GM13976 (cell line): Measurements from ENCODE around the gene RAB40C.

ENCODE experiments used
- DNase-seq: peaks from one replicate; pipeline ENCODE4 v3.0.0; 2012; ENCODE audit warnings: low spot score
- in situ Hi-C: fragments of 300-500 bp; cut with MboI; formaldehyde crosslinking; loops from one replicate; pipeline ENCODE4 v1.12.0; 2022; ENCODE audit warnings: low sequenced_read_pairs, mixed read lengths, inconsistent platforms; ENCODE audit not compliant: unreplicated experiment
- TF ChIP-seq, protein P1 (sequence below): IDR thresholded peaks from 2 replicates; pipeline ENCODE4 v1.5.1; 2012; ENCODE audit warnings: borderline replicate concordance, mild to moderate bottlenecking; ENCODE audit not compliant: insufficient read depth; ENCODE audit errors: extremely low read depth, missing control alignments, control extremely low read depth

Gene RAB40C

DNA sequence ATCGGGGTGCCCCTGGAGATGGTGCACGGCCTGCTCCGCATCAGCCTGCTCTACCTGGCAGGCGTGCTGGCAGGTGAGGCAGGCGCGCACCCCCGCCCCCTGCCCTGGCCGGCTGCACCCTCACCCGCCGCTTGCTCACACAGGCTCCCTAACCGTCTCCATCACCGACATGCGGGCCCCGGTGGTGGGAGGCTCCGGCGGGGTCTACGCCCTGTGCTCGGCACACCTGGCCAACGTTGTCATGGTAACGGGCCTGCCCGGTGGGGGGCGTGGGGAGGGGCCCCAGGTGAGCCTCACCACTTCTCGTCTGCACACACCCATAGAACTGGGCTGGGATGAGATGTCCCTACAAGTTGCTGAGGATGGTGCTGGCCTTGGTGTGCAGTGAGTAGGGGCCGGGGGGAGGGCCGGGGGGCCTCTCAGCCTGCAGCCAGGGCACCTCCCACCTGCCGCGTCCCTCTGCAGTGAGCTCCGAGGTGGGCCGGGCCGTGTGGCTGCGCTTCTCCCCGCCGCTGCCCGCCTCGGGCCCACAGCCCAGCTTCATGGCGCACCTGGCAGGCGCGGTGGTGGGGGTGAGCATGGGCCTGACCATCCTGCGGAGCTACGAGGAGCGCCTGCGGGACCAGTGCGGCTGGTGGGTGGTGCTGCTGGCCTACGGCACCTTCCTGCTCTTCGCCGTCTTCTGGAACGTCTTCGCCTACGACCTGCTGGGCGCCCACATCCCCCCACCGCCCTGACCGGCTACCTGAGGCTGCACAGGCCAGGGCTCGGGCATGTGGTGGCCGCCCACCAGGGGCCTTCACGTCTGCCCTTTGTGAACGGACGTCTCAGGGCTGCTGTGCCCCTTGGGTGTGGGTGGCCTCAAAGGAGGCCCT, 87.7 kb downstream of the RAB40C start:
- in situ Hi-C loops, result no loop called here
- TF ChIP-seq, protein P1, sequence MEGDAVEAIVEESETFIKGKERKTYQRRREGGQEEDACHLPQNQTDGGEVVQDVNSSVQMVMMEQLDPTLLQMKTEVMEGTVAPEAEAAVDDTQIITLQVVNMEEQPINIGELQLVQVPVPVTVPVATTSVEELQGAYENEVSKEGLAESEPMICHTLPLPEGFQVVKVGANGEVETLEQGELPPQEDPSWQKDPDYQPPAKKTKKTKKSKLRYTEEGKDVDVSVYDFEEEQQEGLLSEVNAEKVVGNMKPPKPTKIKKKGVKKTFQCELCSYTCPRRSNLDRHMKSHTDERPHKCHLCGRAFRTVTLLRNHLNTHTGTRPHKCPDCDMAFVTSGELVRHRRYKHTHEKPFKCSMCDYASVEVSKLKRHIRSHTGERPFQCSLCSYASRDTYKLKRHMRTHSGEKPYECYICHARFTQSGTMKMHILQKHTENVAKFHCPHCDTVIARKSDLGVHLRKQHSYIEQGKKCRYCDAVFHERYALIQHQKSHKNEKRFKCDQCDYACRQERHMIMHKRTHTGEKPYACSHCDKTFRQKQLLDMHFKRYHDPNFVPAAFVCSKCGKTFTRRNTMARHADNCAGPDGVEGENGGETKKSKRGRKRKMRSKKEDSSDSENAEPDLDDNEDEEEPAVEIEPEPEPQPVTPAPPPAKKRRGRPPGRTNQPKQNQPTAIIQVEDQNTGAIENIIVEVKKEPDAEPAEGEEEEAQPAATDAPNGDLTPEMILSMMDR, result no peak
- no peak for DNase-seq

DNA sequence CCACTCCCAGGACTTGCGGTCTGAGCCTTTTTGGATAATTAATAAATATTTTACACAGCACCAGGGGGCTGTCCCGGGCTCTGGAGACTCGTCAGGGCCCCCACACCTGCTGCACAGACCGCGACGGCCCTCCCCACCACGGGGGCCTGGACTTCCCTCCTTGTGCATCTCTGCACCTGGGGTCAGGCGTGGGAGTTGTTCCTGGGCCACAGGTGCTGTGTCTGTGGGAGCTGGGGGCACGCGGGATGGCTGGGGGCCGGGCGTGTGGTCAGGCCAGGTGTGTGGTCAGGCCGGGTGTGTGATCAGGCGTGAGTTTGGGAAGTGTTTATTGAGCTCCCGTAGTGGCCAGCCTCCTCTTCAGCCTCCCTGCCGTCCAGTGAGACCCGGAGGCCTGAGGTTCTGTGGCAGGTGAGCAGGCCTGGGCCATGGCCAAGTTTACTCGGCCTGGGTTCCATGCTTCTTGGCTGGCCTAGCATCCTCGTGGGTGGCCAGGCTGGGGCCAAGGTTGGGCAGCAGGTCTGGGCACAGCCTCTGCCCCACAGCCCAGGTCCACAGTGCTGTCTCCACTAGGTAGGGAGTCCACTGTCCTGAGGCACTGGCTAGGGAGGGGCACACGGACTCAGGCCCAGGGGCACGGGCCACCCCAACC, 88.5 kb downstream of the RAB40C start:
- TF ChIP-seq, protein P1, result no peak
- in situ Hi-C loops, result no loop called here
- no peak for DNase-seq
